Vagina (tissue), 2 donors: ENCODE measurements around the gene CHTF8.

ENCODE experiments used
- POLR2A ChIP-seq, 2 donors: fragments of 450-650 bp; IDR thresholded peaks; one replicate each; pipeline ENCODE4 v1.6.1; 2017; ENCODE audit warnings: antibody characterized with exemption in 2 of 2, mild to moderate bottlenecking in 2 of 2, moderate library complexity in 2 of 2
- TF ChIP-seq, protein P1 (sequence below), 3 experiments: fragments of 450-650 bp in 2 of 3; fragments of 200-600 bp in 1 of 3; sonication (generic) in 1 of 3; IDR thresholded peaks; one replicate each; pipeline ENCODE4 v1.5.1; 2017 to 2019; ENCODE audit warnings: antibody characterized with exemption in 3 of 3, mild to moderate bottlenecking in 2 of 3, moderate library complexity in 2 of 3

DNA sequence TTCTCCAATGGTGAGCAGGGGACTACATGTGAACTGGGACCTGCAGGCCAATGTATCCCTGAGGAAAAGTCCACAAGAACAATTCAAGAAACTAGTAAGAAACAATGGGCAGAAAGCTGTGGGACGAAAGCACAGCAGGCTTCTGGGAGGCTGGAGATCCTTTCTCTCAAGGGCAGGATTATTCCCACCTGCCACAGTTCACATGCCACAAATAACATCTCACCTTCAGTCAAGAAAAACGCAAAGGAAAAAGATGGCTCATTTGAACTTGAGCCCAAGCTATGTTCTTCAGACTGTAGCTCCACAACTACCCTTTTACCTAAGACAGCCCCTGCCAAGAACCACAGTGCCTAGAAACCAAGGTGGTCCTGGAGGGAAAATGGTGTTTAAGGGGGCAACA lies 13.9 kb downstream of the CHTF8 start:
- TF ChIP-seq POLR2A (IDR thresholded peaks at IDR 0.05), result no peak
- TF ChIP-seq, protein P1, sequence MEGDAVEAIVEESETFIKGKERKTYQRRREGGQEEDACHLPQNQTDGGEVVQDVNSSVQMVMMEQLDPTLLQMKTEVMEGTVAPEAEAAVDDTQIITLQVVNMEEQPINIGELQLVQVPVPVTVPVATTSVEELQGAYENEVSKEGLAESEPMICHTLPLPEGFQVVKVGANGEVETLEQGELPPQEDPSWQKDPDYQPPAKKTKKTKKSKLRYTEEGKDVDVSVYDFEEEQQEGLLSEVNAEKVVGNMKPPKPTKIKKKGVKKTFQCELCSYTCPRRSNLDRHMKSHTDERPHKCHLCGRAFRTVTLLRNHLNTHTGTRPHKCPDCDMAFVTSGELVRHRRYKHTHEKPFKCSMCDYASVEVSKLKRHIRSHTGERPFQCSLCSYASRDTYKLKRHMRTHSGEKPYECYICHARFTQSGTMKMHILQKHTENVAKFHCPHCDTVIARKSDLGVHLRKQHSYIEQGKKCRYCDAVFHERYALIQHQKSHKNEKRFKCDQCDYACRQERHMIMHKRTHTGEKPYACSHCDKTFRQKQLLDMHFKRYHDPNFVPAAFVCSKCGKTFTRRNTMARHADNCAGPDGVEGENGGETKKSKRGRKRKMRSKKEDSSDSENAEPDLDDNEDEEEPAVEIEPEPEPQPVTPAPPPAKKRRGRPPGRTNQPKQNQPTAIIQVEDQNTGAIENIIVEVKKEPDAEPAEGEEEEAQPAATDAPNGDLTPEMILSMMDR (IDR thresholded peaks at IDR 0.05), result no peak
